NCI-H526 (cell line): ENCODE results near the gene TBC1D19.
A peak's percentile ranks its signal among the peaks of the same experiment; 100 is the strongest.

ENCODE experiments used
- DNase-seq, 2 experiments: peaks; one replicate each; lab custom pipeline; 2025; lab: John Stamatoyannopoulos, UW

TBC1D19 gene

DNA sequence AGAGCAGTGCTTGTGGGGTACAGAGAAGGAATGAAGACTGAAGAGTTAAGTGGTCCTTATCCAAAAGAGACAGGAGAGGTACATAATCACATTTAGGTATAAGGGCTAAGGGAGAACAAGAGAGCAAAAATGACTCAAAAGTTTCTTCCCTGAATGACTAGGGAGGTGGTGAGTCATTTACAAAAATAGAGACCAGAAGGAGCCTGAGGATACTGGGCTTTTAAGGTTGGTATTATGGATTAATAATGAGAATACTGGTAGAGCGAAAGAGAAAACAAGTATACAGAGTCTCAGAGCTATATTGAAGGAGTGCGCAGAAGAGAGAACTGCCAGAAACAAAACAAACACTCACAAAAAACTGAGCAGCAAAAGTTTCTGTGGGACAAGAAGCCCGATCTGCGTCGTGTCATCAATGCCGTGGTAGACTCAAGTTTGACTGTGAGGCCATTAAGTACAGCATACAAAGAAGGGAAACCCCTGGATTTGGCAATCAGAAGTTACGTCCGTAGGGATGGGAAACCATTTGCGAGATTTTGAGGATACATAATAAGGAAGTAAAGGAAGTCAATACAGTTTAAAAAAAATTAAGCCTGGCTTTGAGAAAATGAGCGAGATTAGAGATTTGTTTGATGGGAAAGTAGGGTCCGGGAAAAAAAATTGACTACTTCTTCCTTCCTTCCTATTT lies 147.6 kb downstream of the TBC1D19 start:
- no peak for DNase-seq

DNA sequence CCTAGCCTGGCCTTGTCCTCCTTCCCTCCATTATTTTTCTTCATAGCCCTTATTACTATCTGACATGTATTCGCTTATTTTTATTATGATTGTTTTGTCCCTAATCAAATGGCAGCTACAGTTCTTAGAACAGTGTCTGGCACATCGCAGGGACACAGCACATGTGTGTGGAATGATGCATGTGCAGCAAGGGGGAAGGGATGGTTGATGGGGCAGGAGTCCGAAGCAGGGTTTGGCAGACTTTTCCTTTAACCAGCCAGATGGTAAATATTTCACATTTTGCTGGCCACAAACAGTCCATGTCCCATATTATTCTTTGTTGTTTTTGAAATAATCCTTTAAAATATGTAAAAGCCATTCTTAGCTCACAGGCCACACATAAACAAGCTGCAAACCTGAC lies 148.5 kb downstream of the TBC1D19 start:
- DNase-seq = no peak

DNA sequence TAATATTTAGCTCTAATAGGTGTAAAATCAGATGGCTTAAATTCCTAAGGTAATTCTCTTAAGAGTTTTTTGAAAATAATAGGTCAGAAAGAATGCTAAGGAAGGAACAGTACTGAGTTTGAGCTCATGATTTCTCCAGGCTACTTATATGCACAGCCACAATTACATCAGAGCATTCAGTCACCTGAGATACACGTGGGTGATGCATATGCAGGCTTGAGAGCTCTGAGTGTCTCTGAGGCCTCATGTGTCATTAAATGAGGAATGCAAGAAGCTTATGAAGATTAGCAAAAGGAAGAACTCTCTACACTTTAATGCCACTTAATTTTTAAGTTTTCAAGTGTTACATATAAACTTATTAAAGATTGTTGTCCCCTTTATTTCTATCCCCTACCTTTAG lies 152.7 kb downstream of the TBC1D19 start:
- no peak for DNase-seq

DNA sequence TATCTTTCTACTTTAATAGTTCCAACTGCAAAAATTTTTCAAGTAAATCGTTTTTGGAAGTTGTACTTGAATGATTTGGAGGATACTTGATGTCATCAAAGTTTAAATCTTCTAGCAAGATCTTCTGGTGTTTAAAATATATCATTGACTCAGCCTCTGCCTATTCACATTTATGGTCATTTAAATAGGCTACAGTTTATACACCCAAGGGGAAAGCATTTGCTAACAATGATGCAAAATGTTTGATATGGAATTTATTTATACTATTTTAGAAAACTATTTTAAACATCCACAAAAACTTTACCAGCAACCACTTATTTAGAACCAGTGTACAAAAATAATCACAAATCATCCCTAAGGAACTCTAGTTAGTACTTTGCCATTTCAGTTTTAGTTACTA lies 153.5 kb downstream of the TBC1D19 start:
- DNase-seq = no peak

DNA sequence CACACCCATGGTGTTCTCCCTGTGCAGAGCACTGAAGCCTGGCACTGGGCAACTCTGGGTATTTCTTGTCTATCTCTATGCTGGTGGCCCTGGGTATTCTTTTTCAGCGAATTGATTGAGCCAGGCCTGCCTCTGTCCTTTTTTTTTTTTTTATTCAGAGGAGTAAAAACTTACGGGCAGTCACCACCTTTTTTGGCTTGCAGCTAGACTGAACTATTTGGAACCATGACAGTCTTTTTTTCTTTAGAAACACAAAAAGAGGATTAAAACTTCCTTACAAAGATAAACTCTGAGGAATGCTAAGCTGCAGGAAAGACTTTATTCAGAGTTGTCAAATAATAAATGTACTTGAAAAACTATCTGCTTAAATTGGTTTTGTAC lies 157.6 kb downstream of the TBC1D19 start:
- DNase-seq = no peak

DNA sequence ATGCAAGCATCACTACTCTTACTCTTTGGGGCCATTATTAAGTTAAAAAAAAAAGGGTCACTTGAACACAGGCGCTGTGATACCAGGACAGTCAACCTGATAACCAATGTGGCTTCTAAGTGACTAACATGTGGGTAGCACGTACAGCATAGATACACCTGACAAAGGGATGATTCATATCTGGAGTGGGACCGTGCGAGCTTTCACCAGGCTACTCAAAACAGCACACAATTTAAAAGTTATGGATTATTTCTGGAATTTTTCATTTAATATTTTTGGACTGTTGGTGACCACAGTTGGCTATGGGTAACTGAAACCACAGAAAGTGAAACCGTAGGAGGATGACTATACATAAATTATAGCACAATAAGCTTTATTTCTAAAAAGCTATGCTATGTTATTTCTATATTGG lies 162.9 kb downstream of the TBC1D19 start:
- DNase-seq = no peak

DNA sequence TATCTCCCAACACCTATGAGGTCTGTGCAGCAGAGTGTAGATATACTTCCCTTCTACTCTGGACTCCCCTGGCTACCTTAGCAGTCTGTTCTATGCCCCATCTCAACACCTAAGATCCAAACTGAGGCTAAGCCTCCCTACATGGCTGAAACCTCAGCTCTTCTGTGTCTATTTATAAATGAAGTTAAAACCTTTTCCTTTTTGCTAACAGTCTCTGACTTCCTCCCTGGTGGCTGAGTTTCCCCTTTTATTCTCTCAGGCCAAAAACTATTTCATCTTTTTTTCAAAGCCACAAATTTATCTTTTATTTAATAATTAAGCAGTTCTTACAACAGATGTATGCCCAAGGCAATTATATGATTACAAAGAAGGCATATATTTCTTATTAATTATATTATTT lies 164.9 kb downstream of the TBC1D19 start:
- DNase-seq = no peak

DNA sequence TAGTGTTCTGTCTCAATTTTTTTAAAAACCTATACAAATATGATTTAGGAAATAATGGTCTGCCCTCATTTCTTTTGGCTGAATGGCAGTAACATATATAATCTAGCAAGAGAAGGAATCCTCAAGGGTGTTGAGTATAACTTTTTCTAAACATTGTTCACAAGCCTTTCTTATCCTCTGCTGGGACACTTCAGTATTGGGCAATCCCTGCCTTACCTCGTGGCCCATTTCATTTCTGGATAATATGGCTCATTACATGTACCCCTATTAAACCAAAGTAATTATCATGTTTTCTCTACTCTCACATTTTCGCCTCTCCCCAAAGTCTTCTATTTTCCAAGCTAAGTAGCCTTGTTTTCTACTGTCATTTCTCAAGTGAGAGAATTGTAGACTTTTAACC lies 166.0 kb downstream of the TBC1D19 start:
- DNase-seq = no peak

DNA sequence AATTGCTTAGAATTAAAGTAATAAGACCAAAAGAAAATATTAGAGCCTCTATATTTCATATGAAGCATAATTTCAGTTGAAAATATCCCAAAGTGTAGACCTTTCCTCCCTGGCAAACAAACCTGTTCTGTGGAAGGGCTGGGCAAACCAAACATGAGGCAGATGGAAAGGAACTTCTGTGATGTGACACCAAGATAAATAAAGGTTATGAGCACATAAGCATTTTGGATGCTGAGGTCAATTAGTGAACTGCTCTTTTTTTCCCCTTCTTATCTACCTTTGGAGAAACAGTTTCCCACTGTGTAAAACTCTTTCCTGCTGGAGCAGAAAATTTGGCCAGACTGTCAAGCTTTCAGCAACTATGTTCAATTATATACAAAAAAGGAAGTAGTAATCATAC lies 167.1 kb downstream of the TBC1D19 start:
- peak in 1 of 2 experiments; percentile 2 for DNase-seq

DNA sequence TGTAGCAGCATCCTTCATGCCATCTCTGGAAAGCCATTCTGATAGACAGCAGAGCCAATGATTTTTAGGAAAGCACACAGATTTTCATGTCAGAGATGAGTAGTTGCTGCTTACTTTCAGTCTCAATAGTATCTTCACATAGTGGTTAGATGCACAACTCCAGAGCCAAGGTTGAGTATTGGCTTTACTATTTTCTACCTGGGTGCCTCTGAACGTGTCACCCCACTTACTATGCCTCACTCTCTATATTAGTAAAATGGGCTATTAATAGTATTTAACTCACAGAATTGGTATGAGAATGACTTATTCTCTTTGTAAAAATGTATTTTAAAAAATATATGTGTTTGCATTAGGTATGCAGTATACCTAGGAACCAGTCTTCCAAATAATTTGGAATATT lies 168.0 kb downstream of the TBC1D19 start:
- DNase-seq = no peak

DNA sequence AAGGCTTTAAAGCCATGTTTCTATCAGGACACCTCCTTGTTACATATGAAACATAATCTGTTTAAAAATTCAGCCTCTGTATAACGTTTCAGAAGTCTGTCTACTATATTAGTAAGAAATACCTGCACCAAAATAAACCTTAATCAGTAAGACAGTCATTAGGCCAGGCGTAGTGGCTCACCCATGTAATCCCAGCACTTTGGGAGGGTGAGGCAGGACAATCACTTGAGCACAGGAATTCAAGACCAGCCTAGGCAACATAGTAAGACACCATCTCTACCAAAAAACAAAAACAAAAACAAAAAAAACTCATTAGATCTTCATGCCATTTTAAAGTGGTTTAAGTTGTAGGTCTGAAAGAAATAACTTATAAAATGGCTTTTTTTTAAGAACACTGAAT lies 169.3 kb downstream of the TBC1D19 start:
- DNase-seq = no peak

DNA sequence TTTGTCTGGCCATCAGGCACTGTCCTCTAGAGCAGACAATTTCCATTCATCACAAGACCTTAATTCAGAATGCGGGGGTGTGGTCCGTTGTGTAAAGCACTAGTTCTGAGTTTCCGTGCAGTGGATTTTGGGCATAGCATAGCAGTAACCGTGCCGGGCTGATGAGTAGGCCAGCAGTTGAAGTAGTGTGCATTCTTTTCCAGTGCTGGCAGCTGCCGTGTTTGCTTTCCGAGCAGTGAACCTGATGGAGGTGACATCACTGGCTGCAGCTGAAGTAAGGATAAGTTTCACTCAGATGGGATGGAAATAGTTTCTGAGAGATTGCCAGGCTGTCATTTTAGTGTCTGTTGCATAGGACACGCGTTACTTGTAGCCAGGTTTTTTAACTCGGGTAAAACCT lies 169.7 kb downstream of the TBC1D19 start:
- DNase-seq = no peak

DNA sequence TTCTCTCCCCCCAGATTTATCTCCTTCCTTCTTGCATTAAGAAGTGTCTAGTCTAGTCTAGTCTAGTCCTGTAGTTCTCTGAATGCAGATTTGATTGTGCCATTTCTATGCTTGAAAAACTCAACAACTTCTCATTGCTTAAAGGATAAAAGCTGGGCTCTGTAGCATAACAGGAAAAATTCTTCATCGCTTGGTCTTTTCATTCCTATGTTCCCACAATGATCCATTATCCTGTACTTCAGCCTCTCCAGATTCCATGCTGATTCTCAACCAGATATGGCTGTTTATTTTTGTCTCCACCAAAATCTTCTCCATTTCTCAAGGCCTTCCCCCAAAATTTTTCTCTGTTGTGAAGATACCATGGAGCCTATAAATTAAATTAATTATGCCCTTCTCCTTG lies 173.9 kb downstream of the TBC1D19 start:
- no peak for DNase-seq

DNA sequence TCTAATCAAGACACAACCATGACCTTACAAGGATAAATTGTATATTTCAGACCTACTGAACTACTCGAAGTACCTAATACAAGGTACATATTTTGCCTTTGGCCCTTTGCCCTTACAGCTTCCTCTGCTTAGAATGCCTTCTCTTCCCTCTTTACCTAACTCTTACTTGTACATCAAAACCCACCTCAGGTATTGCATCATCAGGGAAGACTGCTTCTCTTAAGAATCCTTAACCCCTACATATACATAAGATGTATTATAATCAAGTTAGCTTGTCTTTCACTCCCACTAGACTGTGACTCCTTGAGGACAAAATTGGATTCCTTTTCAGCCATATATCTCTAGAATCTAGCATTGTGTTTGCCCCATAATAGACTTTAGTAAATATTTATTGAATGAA lies 175.0 kb downstream of the TBC1D19 start:
- no peak for DNase-seq

DNA sequence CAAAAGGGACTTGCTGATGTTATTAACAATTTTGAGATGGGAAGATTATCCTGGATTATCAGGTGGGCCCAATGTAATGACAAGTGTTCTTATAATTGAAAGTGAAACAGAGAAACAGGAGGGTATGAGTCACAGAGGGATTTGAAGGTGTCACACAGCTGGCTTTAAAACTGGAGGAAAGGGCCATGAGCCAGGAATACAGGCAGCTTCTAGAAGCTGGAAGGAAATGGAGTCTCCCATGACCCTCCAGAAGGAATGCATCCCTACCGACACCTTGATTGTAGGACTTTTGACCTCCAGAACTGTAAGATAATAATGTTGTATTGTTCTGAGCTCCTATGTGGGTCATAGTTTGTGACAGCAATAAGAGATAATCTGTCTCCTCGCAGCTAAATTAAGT lies 178.8 kb downstream of the TBC1D19 start:
- DNase-seq = no peak

DNA sequence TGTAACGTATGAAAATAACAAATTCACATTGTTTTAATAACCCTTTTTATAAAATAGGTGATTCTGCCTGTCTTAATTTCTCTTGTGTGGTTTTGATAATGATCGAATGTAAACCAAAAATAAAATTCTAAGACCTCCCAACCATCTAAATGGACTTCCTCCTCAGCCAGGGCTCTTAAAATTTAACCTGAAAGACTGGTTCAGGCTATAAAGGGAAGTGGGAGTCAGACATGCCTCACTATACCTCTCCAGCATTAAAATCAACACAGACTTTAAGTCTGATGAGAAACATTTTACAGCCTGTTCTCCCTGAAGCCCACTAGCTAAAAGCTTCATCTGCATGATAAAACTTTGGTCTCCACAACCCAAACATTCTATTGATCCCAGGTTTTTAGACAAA lies 179.2 kb downstream of the TBC1D19 start:
- no peak for DNase-seq

DNA sequence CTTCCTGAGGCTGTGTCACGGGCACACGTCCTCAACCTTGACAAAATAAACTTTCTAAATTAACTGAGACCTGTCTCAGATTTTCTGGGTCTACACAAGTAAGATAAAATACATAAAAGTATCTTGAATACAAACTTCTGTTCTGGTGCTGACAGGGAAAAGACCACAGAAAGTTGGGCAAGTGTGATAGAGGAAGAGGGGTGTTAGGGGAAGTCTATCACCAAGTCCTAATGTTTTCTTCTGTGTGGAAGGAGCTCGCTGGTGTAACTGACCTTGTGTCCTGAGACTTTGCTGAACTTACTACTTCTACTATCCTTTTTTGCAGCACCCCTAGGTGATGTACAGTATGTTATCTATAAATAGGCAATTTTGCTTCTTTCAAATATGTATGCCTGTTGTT lies 179.8 kb downstream of the TBC1D19 start:
- no peak for DNase-seq

DNA sequence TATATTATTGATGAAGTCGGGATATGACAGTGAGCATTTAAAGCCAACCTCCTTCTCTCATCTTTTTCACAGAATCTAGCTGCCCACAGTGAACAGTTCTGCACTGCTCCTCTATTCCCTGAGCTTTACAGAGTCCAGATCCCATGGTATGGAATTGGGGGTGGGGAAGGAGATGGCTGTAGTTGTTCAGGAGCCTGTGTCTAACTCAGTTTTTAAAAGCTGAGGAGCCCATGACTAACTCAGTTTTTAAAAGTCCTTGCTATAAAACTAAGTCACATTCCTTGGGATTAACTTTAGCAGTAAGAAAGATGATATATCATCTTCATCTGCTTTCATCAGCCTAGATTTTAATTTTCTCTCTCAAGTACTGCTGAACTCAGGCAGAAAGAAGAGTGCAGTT lies 180.3 kb downstream of the TBC1D19 start:
- DNase-seq = no peak

DNA sequence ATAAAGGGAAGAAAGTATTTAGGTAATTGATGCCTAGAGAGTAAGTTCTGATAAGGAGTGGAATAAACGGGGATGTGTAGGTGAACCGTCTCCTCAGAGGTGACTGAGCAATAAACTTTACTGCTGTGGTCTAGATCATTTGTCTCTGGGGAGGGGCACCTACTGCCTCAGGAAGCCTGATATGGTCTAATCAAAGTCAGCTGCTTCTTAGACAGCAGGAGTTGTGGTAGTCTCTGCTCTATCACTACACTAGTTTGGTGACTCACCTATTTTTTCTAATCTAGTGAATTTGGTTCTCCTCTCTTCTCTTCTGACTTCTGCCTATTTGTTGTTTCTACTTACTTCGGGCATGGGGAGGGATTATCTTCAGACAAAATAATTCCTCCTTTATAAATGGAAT lies 181.6 kb downstream of the TBC1D19 start:
- no peak for DNase-seq

DNA sequence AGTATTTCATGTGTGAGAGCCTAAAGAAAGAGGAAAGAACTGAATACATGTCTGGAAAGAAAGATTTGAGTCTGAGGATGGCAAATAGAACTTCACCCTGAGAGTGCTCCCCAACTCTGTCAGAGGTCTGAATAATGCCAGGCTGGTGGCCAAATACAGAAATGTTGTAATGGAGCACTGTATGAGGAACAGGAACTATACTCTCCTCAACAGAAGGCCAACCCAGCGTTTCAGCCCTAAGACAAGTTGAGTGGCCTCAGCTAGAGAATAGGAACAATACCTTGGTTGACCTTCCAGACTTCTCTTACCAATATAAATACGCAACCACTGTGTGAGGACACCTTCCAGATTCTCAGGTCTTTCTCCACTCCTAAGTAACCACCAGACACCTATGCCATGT lies 182.3 kb downstream of the TBC1D19 start:
- DNase-seq = no peak

DNA sequence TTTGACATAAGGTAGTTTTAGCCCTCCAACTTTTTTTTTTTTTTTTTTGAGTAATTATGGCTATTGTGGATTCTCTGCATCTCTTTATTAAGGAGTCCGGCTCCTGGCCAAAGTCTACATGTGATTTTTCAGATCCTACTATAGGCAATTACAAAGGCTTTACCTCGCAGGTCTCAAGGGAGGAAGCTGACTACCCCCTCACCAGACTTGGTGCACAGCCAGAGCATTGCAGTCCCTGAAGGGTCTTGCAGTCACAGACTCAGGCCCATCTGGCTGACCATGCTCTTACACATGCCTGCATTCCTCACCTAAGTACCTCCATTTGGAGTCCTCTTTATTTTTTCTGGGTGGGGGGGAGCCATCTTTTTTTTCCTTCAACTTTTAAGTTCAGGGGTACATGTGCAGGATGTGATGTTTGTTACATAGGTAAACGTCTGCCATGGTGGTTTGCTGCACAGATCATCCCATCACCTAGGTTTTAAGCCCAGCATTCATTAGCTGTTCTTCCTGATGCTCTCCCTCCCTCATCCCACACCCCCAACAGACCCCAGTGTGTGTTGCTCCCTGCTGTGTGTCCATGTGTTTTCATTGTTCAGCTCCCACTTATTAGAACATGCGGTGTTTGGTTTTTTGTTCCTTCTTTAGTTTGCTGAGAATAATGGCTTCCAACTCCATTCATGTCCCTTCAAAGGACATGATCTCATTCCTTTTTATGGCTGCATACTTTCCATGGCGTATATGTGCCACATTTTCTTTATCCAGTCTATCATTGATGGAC lies 188.4 kb downstream of the TBC1D19 start:
- no peak for DNase-seq

DNA sequence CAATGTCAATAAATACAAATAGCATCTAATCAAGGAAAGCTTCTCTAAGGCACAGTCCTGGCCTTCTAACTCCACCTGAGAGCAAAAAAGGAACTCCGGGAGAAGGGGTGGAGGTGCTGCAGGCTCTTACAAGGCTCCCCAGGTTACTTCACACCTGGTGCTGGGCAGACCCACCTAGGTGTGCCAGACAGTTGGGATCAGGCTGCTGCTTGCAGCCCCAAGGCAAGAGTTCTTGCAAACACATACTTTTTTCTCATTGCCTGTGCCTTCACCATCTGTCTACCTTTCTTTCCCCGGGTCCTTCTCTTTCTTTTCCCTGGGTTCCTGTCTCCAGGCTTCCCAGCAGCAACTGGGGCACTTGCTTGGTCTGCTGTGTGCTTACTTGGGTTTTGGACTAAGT lies 195.3 kb downstream of the TBC1D19 start:
- DNase-seq = no peak

DNA sequence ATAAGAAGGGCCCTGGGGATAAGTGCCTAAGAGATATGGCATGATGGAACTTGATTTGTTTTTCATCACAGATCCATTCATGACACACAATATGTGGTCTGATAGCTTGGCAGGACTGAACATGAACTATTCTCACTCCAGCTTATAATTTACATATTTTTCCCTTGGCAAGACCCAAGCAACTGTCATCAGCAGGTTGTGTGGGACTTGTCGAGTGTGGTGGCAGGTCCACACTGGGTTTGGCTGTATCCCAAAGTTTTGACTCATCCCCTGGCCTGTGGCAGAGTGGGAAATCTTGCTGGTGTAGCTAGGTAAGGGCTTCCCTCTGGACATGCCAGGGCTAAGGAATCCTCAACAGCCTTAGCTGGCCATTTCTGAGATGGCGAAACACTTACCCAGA lies 195.8 kb downstream of the TBC1D19 start:
- DNase-seq = peak in 1 of 2 experiments; percentile 15

DNA sequence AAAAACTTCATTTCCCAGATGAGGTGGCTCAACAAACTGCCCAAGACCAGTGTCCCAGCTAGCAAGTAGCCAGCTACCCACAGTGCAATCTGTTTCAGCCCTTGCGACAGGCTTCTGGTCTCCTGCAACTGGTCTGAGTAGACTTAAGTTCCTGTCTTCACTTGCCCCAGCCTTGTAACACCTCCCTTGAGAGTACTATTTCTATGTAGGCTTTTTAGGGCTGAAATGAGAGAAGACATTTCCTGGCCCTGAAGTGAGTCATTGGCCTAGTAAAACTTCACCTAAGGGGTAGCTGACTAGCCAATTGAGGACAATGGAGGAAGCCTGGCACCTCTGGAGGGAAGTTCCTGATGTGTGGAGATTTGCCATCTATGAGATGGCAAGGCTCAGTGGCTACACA lies 196.7 kb downstream of the TBC1D19 start:
- no peak for DNase-seq
